ENCODE measurements around the gene ZNHIT6.

Gene ZNHIT6

GRCh38 chr1:85599681-85600080 lies 108.6 kb downstream of the ZNHIT6 start:
- DNase-seq (ENCODE audit: extremely low read depth in 1 of 2, low read depth in 1 of 2): no peak
